Tibial artery (tissue), 4 donors: ENCODE measurements around the gene KRT6C.
A peak's percentile ranks its signal among the peaks of the same experiment; 100 is the strongest.

Experiments used
- DNase-seq, 2 donors: peaks; one replicate each; pipeline ENCODE4 v3.0.0-alpha.2; 2019
- H3K27ac ChIP-seq, 2 donors: fragments of 200-600 bp; sonication (generic) in 1 of 2; 1 replicate in 1 of 2; 2 replicates in 1 of 2; pipeline ENCODE4 v1.5.1; 2018 to 2019; ENCODE audit warnings: mild to moderate bottlenecking in 1 of 2
- H3K27me3 ChIP-seq, 2 donors: fragments of 200-600 bp; sonication (generic) in 1 of 2; one replicate each; pipeline versions ENCODE4 v1.5.1 to v1.6.0; 2016 to 2019
- H3K36me3 ChIP-seq, 3 donors: fragments of 200-600 bp; sonication (generic) in 2 of 3; one replicate each; pipeline ENCODE4 v1.5.1; 2016 to 2019; ENCODE audit warnings: mild to moderate bottlenecking in 2 of 3
- H3K4me1 ChIP-seq, 4 donors: fragments of 200-600 bp; sonication (generic) in 2 of 4; 1 replicate in 3 of 4; 2 replicates in 1 of 4; pipeline ENCODE4 v1.5.1; 2016 to 2019
- H3K4me3 ChIP-seq, 2 donors: fragments of 200-600 bp; sonication (generic) in 1 of 2; 1 replicate in 1 of 2; 2 replicates in 1 of 2; pipeline ENCODE4 v1.5.1; 2018 to 2019; ENCODE audit warnings: mild to moderate bottlenecking in 2 of 2
- H3K9me3 ChIP-seq, 3 donors: fragments of 200-600 bp; sonication (generic) in 1 of 3; one replicate each; pipeline ENCODE4 v1.5.1; 2016 to 2019
- CTCF ChIP-seq, 2 experiments: fragments of 200-600 bp in 1 of 2; fragments of 450-650 bp in 1 of 2; IDR thresholded peaks; one replicate each; pipeline ENCODE4 v1.5.1; 2017 to 2019; ENCODE audit warnings: antibody characterized with exemption in 2 of 2, mild to moderate bottlenecking in 1 of 2, moderate library complexity in 1 of 2
- intact Hi-C: fragments of 100-400 bp; cut with DNase I; formaldehyde crosslinking; loops from one replicate; pipeline ENCODE4 v1.15.0; 2023; ENCODE audit warnings: low total_unique reads

The KRT6C gene

GRCh38 chr12:52515319-52515646 is 41.7 kb upstream of the KRT6C start:
- Histone ChIP-seq H3K4me3 (no peak overlapping the region), H3K27ac (no peak overlapping the region)
- DNase-seq: no peak

GRCh38 chr12:52514471-52515318 is 41.1 kb upstream of the KRT6C start:
- Histone ChIP-seq H3K4me1 (peaks cover 0 to 25% (median 8%) of the 10 kb centered on the region in 4 donors), H3K36me3 (no peaks in the 10 kb centered on the region), H3K27ac (no peak overlapping the region), H3K4me3 (no peak overlapping the region), H3K27me3 (no peaks in the 10 kb centered on the region), H3K9me3 (peaks cover 0 to 6% (median 0%) of the 10 kb centered on the region in 3 donors)
- intact Hi-C loops: no loop called here
- TF ChIP-seq CTCF (IDR thresholded peaks at IDR 0.05): no peak
- DNase-seq: no peak

More at GRCh38 chr12:52515319-52515646, 41.7 kb upstream of the KRT6C start:
- H3K4me1 ChIP-seq: peaks cover 0 to 25% (median 8%) of the 10 kb centered on the region in 4 donors
- intact Hi-C loops: no loop called here
- no peaks in the 10 kb centered on the region for H3K36me3 ChIP-seq
- H3K27me3 ChIP-seq: no peaks in the 10 kb centered on the region
- H3K9me3 ChIP-seq: peaks cover 0 to 4% (median 0%) of the 10 kb centered on the region in 3 donors
- TF ChIP-seq CTCF (IDR thresholded peaks at IDR 0.05): no peak

GRCh38 chr12:52513736-52514135 is 40.1 kb upstream of the KRT6C start:
- TF ChIP-seq CTCF (IDR thresholded peaks at IDR 0.05): no peak
- Histone ChIP-seq H3K4me3 (no peak overlapping the region), H3K36me3 (no peaks in the 10 kb centered on the region)

GRCh38 chr12:52508211-52508610 is 34.6 kb upstream of the KRT6C start:
- no peak for DNase-seq
- no peaks in the 10 kb centered on the region for H3K27me3 ChIP-seq
- H3K27ac ChIP-seq: no peak overlapping the region
- no peak overlapping the region for H3K4me3 ChIP-seq
- TF ChIP-seq CTCF (IDR thresholded peaks at IDR 0.05): no peak
- peaks cover 0 to 6% (median 0%) of the 10 kb centered on the region in 3 donors for H3K9me3 ChIP-seq
- no peaks in the 10 kb centered on the region for H3K36me3 ChIP-seq
- H3K4me1 ChIP-seq: peaks cover 0 to 3% (median 0%) of the 10 kb centered on the region in 4 donors
- intact Hi-C loops: no loop called here

More at GRCh38 chr12:52513736-52514135, 40.1 kb upstream of the KRT6C start:
- Histone ChIP-seq H3K27me3 (no peaks in the 10 kb centered on the region), H3K9me3 (peaks cover 0 to 6% (median 0%) of the 10 kb centered on the region in 3 donors), H3K27ac (no peak overlapping the region), H3K4me1 (peaks cover 0 to 25% (median 8%) of the 10 kb centered on the region in 4 donors)
- intact Hi-C loops: no loop called here
- no peak for DNase-seq

GRCh38 chr12:52506858-52507715 is 33.5 kb upstream of the KRT6C start:
- intact Hi-C loops: no loop called here
- H3K36me3 ChIP-seq: no peaks in the 10 kb centered on the region
- H3K4me1 ChIP-seq: peaks cover 0 to 3% (median 0%) of the 10 kb centered on the region in 4 donors
- no peak overlapping the region for H3K4me3 ChIP-seq
- peaks cover 0 to 6% (median 0%) of the 10 kb centered on the region in 3 donors for H3K9me3 ChIP-seq
- peak; percentile 43 to 49 for TF ChIP-seq CTCF (IDR thresholded peaks at IDR 0.05)
- no peak for DNase-seq
- no peak overlapping the region for H3K27ac ChIP-seq
- H3K27me3 ChIP-seq: no peaks in the 10 kb centered on the region
